ENCODE measurements around the gene ANKMY1. TPM values are rescaled to one million over a fixed set of nuclear protein-coding genes. Genes with fewer than 3 reads are reported as not detected.

Gene ANKMY1
- total RNA-seq, 2 experiments from 2014 or later = 28.2 to 31.5 TPM

- POLR2A ChIA-PET = no interaction called here
- H3K27me3 Mint-ChIP-seq = peaks cover 46% of the 10 kb centered on the region
- H3K36me3 Mint-ChIP-seq (ENCODE audit: low read depth) = no peaks in the 10 kb centered on the region
- no peak overlapping the region for H3K4me3 Mint-ChIP-seq
- DNase-seq = no peak
- H3K4me1 Mint-ChIP-seq = peaks cover 9% of the 10 kb centered on the region
- CTCF ChIA-PET = no interaction called here
- H3K9me3 Mint-ChIP-seq = no peaks in the 10 kb centered on the region
- no peak overlapping the region for H3K27ac Mint-ChIP-seq
These were observed 104.2 kb downstream of the ANKMY1 start for GRCh38 chr2:240453461-240454105.

- Mint-ChIP-seq H3K4me1 (peaks cover 9% of the 10 kb centered on the region), H3K27me3 (peaks cover 46% of the 10 kb centered on the region), H3K9me3 (no peaks in the 10 kb centered on the region), H3K36me3 (ENCODE audit: low read depth) (no peaks in the 10 kb centered on the region), H3K27ac (no peak overlapping the region), H3K4me3 (no peak overlapping the region)
- no peak for DNase-seq
- ChIA-PET POLR2A (no interaction called here), CTCF (no interaction called here)
These were observed 105.1 kb downstream of the ANKMY1 start for GRCh38 chr2:240452462-240453256.

DNA sequence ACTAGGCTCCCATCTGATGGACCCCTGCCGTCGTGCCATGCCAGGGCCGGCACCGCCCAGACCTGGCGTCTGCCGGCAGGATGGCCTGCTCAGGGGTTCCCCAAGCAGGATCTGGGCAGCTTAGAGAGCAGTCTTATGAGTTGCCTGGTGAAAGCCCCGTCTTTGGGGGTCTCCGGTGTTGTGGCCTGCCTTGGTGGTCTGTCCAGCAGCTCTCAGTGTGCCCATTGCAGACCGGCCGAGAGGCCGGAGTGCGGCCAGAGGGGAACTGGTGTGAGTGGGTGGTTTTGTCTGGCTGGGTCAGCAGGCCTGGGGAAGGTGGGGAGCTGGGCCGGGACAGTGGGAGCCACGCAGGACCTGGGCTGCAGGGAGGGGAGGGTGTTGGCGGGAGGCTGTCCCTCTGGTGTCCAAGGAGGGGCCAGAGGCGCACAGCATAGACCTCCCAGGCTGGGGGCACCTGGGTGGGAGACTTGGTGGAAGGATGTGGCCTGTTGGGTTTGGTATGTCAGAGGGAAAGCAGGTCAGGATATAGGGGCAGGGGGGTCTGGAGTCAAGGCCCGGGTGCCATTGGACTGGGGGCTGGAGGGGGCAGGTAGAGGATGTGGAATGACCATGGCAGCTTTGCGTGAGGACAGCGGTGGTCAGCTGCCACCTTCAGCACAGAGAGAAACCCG, 105.9 kb downstream of the ANKMY1 start:
- H3K4me3 Mint-ChIP-seq = no peak overlapping the region
- H3K9me3 Mint-ChIP-seq = no peaks in the 10 kb centered on the region
- no peak overlapping the region for H3K27ac Mint-ChIP-seq
- H3K4me1 Mint-ChIP-seq = peaks cover 9% of the 10 kb centered on the region
- POLR2A ChIA-PET = no interaction called here
- peaks cover 44% of the 10 kb centered on the region for H3K27me3 Mint-ChIP-seq
- CTCF ChIA-PET = no interaction called here
- DNase-seq = no peak
- H3K36me3 Mint-ChIP-seq (ENCODE audit: low read depth) = no peaks in the 10 kb centered on the region

- Mint-ChIP-seq H3K27ac (no peak overlapping the region), H3K4me3 (no peak overlapping the region), H3K4me1 (peaks cover 9% of the 10 kb centered on the region), H3K36me3 (ENCODE audit: low read depth) (no peaks in the 10 kb centered on the region), H3K9me3 (no peaks in the 10 kb centered on the region), H3K27me3 (peaks cover 37% of the 10 kb centered on the region)
- POLR2A ChIA-PET = no interaction called here
- no peak for DNase-seq
- CTCF ChIA-PET = no interaction called here
These were observed 106.6 kb downstream of the ANKMY1 start for GRCh38 chr2:240451108-240451611.

DNA sequence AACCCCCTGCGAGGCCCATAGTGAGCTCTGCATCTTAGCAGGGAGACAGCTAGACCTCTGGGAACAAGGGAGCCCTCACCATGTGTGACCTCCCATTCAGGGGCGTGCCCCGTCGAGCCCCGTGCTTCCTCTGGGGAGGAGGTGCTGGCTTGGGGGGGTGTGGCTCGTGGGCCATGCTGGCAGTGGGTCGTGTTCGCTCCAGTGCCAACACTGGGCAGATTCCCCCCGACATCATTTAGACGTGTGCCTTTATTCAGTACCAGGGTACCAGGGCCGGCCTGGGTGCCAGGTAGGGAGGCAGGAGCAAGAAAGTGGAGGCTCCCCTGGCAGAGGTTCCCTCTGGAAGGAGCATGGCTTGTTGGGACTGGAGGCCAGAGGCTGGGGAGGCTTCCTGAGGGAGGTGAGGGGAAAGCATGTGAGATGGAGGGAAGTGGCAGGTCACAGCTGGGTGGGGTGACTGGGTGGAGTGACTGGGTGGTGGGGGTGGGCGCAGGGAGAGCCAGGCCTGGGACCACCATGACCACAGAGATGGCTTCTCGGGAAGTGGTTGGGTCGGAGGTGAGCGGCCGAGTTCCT, 107.2 kb downstream of the ANKMY1 start:
- POLR2A ChIA-PET = no interaction called here
- Mint-ChIP-seq H3K4me3 (no peak overlapping the region), H3K9me3 (no peaks in the 10 kb centered on the region), H3K27me3 (peaks cover 37% of the 10 kb centered on the region), H3K27ac (no peak overlapping the region), H3K4me1 (peaks cover 9% of the 10 kb centered on the region), H3K36me3 (ENCODE audit: low read depth) (no peaks in the 10 kb centered on the region)
- CTCF ChIA-PET = interaction anchor here (1.0 kb wide), 1 partner anchor 63 kb away, joined by 5 read pairs; no protein-coding TSS in a partner anchor
- DNase-seq = no peak

- DNase-seq = no peak
- Mint-ChIP-seq H3K27ac (no peak overlapping the region), H3K4me1 (peaks cover 9% of the 10 kb centered on the region), H3K27me3 (peaks cover 35% of the 10 kb centered on the region), H3K4me3 (no peak overlapping the region), H3K36me3 (ENCODE audit: low read depth) (no peaks in the 10 kb centered on the region), H3K9me3 (no peaks in the 10 kb centered on the region)
- POLR2A ChIA-PET = no interaction called here
- CTCF ChIA-PET = interaction anchor here (1.0 kb wide), 1 partner anchor 64 kb away, joined by 5 read pairs; no protein-coding TSS in a partner anchor
These were observed 107.8 kb downstream of the ANKMY1 start for GRCh38 chr2:240449764-240450531.

DNA sequence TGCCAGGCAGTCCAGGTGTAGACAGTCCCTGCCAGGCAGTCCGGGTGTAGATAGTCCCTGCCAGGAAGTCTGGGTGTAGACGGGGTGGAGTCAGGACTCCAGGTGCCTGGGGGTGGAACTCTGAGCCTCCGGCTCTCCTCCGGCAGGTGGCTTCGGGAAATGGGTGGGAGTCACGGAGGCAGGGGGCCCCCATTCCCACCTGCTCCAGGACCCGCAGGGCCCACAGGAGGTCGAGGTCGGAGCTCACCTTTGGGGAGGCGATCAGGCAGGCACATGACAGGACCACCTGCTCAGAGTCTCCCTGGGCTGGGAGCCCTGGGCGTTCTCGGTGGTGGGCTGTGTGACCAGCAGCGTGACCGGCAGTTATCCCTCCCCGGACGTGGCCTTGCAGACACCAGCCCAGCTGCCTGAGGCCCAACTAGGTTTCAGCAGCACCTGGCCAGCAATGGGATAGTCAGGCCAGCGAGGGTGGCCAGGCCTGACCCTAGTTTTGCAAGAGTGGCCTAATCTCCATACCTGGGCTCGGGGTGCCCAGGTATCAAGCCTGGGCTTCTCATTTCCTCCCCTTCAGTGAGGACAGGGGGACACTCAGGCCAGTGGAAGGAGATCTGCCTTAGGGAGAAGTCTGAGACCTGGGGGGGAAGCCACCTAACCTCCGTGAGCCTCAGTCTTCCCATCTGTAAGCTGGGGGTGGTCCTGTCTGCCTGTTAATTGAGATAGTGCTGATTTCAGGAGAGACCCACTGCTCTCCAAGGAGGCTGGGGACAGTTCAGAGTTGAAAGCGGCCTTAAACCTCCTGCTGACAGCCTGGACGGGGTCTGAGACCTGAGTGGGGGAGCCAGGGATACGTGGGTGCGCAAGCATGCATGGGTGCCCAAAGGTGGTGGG, 109.2 kb downstream of the ANKMY1 start:
- Mint-ChIP-seq H3K36me3 (ENCODE audit: low read depth) (no peaks in the 10 kb centered on the region), H3K27me3 (peaks cover 24% of the 10 kb centered on the region), H3K9me3 (no peaks in the 10 kb centered on the region), H3K4me1 (peaks cover 4% of the 10 kb centered on the region), H3K4me3 (no peak overlapping the region), H3K27ac (no peak overlapping the region)
- CTCF ChIA-PET = no interaction called here
- DNase-seq = no peak
- POLR2A ChIA-PET = no interaction called here

DNA sequence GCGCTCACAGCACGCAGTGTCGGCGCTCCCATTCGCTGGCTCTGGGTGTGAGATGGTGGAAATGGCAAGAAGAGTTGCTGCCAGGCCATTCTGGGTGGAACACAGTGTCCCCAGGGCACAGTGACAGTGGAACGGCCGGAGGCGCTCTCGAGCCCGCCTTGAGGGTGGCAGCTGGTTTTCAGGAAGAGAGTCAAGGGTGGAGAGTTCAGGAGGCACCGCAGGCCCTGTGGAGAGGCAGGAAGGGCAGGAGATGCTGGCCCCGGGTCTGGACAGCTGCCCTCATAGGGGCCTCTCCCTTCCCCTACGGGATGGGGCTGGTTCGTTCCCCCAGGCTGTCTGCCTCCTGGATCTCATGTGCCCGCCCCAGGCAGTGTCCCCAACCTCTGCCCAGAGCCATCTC, 109.9 kb downstream of the ANKMY1 start:
- Mint-ChIP-seq H3K4me3 (no peak overlapping the region), H3K27me3 (peaks cover 24% of the 10 kb centered on the region), H3K4me1 (peaks cover 4% of the 10 kb centered on the region), H3K36me3 (ENCODE audit: low read depth) (no peaks in the 10 kb centered on the region), H3K27ac (no peak overlapping the region), H3K9me3 (no peaks in the 10 kb centered on the region)
- POLR2A ChIA-PET = no interaction called here
- DNase-seq = no peak
- CTCF ChIA-PET = no interaction called here

DNA sequence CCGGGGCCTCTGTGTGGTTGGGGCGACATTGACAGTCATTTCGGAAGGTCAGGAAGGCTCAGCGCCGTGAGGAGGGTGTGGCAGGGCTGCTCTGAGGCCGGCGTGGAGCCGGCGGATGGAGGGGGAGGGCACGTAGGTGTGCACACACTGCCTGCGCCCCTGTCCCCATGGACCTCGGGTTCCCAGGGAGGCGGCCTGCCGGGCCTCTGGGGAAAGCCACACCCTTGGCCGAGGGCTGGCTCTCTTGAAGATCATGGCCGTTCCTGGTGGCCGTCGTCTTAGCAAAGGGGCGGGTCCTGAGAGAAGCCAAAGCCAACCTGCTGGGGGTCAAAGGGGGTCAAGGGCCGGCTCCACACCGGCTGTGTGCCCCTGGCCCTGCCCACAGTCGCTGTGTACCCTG, 110.5 kb downstream of the ANKMY1 start:
- Mint-ChIP-seq H3K36me3 (ENCODE audit: low read depth) (no peaks in the 10 kb centered on the region), H3K4me3 (no peak overlapping the region), H3K27me3 (peaks cover 24% of the 10 kb centered on the region), H3K27ac (no peak overlapping the region), H3K4me1 (peaks cover 4% of the 10 kb centered on the region), H3K9me3 (no peaks in the 10 kb centered on the region)
- CTCF ChIA-PET = no interaction called here
- POLR2A ChIA-PET = no interaction called here
- no peak for DNase-seq

DNA sequence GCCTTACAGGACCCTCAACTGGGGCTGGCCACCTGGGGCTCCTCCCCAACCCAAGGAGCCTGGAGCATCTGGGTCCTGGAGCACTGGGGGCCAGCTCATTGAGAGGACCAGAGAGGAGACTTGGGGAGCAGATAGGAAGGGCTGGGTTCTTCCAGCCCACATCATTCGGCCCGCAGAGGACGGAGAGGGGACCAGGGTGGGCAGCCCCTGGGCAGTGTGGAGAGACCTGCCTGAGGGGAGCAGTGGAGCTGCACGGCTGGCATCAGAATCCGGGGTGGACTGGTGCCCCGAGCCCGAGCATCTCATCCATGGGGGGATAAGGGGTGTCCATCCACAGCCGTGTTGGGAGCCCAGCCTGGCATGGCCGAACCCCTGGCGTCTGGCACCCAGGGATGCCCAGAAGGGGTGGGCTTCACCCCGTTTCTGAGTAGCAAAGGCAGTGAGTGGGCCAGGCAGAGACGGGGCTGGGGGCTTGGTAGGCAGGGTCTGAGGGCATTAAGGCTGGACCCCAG, 111.1 kb downstream of the ANKMY1 start:
- no peaks in the 10 kb centered on the region for H3K9me3 Mint-ChIP-seq
- H3K27me3 Mint-ChIP-seq = peaks cover 19% of the 10 kb centered on the region
- POLR2A ChIA-PET = no interaction called here
- no peak overlapping the region for H3K27ac Mint-ChIP-seq
- DNase-seq = no peak
- H3K4me1 Mint-ChIP-seq = no peaks in the 10 kb centered on the region
- H3K36me3 Mint-ChIP-seq (ENCODE audit: low read depth) = no peaks in the 10 kb centered on the region
- no peak overlapping the region for H3K4me3 Mint-ChIP-seq
- CTCF ChIA-PET = no interaction called here

- ChIA-PET POLR2A (no interaction called here), CTCF (no interaction called here)
- Mint-ChIP-seq H3K9me3 (no peaks in the 10 kb centered on the region), H3K4me1 (no peaks in the 10 kb centered on the region), H3K27me3 (peaks cover 13% of the 10 kb centered on the region), H3K4me3 (no peak overlapping the region), H3K36me3 (ENCODE audit: low read depth) (no peaks in the 10 kb centered on the region), H3K27ac (no peak overlapping the region)
- no peak for DNase-seq
These were observed 111.7 kb downstream of the ANKMY1 start for GRCh38 chr2:240445961-240446663.
